HG03558 (cell line): ENCODE measurements around the gene GEN1.

Experiments
- ATAC-seq: cut with Tn5 transposase; IDR thresholded peaks from one replicate; pipeline ENCODE4 v1.9.1; 2021; ENCODE audit warnings: moderate number of reproducible peaks; ENCODE audit not compliant: unreplicated experiment; ENCODE audit errors: extremely low read depth

Gene GEN1

DNA sequence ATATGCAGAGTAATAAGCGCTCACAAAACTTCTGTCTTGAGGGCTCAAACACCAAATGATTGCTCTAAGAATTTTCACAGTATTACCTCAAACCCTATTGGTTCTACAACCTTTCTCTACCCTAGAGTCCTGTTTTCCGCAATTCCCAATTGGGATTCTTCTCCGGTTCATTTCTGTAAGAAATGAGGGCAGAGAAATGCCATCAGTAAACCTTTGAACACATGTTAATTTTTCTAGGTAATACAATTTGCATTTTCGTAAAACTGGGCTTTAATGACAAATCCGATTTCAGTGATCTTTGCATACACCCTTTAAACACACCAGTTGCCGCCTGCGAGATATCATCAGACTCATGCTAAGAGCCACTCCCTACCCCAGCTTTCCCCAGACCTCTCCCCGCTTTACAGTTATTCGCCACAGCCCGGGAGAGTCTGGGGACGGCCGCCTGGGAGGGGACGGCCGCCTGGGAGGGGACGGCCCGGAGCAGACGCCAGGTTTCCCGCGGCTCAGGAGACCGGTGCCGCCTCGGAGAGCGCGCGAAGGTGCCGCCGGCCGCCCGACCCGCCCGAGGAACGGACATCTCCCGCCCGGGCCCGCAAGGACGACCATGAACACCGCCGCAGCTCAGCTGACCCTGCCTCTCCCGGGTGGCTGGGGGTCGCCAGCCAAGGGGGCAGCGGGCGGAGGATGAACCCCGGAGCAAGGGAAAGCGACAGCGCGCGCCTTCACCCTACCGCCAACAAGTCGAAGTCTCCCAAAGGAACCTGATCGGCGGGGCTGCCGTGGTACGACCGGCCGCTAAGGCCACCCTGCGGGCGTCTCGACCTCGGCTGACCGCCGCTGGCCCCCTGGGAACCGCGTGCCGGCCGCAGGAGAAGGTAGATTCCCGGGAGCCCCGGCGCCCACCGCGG, 791 bp upstream of the GEN1 start:
- ATAC-seq, result peak; percentile 19

DNA sequence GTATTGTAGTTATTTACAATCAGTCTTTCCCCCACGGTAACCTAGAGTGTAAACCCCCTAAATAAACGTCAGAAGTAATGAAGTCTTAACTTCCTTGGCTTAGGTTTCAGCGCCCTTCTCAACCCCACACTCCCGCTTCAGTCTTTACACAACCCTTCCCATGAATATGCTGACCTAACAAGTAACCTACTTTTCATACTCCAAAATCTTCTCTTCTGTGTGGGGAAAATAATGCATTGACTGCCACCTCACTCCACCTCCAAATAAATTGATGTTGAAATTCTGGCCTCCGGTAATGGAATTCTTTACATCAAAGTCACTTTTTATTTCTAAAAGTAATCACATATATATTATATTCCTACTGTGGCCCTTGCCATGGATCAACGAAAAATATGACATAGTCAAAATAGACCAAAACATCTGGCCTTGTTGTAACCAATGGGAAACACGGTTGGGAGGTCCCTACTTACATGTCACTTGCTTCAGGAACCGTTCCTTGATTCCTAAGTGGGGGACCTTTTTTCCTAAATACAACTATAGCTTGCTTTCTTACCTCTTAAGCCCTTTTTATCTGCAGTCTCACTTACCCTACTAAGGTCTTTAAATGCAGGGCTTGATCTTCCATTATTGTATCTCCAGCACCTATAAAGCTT, 961 bp downstream of the GEN1 start:
- no peak for ATAC-seq

DNA sequence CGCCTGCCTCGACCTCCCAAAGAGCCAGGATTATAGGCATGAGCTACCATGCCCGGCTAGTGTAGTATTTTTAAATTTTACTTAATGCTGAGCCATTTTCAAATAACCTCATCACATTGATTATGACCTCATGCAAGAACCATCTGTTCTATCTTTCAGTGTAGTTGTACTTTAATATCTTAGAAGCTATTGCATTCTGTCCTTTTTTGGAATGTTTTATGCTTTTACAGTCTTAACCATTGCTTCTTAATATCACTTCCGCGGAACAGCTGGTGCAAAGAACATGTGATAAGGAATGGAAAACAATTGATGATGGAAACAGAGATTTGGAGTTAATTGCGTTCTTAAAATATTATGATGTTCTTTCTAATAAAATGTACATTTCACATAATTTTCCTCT, 2.7 kb downstream of the GEN1 start:
- no peak for ATAC-seq

DNA sequence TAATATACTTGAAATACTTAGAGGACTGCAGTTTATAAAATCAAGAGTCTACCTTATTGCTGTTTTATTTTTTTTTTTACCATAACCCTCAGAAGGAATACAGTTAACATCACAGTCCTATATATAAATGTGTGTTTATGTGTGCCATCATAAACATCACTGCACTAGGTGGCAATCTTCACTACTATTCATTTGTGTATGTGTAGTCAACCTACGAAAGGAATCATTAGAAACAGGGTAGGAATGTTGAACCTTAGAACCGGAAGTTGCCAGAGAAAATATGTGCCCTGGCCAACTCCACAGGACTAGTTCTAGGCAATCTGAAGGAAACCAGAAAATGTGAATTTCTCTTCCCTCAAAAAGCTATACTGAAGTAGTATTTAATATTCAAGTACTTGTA, 3.4 kb downstream of the GEN1 start:
- no peak for ATAC-seq

DNA sequence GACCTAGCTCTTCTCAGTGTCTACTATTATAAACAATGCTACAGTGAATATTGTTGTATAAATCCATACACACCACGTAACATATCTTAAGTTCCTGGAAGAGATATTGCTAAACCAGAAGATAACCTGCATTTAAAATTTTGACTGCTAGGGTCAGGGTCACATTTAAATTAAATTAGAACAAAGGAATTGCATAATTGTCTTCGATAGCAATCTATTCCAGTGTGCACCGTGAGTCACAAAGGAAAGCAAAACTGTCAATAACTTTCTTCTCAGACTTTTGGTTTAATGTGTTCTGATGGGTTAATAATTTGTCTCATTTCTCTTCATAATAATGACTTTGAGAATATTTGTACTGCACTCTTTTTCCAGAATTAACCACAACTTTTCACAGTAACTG, 4.2 kb downstream of the GEN1 start:
- ATAC-seq, result no peak

DNA sequence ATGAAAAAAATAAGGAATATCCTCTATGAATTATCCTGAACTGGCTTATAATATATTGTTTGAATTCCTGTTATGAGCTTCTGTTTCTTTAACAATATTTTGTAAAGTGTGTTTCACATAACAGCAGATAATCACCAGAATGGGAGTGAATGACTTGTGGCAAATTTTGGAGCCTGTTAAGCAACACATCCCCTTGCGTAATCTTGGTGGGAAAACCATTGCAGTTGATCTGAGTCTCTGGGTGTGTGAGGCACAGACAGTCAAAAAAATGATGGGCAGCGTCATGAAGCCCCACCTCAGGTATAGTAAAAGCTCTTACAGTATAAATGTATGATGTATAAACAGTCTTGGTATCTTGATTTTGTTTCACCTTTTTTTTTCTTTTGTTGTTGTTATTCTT, 5.9 kb downstream of the GEN1 start:
- ATAC-seq, result no peak

DNA sequence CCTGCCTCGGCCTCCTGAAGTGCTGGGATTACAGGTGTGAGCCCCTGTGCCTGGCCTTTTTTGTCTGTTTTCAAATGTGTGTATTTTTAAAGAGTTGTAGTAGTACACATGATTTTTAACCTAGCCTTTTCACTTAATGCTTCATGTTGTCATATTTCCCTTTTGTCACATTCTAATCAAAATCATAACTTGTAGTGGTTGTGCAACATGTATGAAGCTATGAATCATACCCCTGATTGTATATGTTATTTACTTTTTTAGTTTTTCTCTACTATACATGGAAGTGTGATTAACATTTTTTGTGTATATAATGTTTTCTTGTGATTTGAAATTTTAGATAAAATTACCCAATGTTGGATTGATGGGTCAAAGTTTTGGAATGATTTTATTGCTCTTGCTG, 8.5 kb downstream of the GEN1 start:
- no peak for ATAC-seq

DNA sequence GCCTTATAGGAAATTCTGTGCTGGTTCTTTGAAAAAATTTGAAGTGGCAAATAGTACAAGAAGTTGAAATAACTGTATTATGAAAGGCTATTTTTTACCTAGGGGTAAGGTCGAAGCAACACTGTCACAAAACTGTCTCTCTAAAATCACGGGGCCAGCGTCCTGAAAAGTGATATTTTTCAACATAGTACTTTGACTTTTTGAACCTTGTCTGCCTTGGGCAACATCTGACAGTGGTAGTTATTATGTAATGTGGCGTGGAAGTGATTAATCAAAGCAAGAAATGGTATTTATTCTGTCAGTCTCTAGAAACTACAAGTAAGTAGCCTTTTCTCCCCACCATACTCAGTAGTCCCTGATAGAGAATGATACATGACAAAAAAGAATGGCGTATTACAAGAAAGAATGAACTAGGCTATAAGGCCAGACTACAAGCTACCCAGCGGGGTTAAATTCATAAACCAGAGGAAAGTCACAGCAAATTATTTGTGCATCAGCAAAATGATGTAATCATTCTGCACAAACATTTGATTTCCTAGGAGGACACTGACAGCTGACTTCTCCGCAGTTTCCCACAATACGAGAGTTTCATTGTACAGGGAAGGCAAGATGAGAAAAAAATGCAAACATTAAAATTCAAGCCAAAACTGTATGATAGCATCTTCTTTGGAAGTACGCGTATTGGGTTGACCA, 9.8 kb downstream of the GEN1 start:
- ATAC-seq, result no peak

DNA sequence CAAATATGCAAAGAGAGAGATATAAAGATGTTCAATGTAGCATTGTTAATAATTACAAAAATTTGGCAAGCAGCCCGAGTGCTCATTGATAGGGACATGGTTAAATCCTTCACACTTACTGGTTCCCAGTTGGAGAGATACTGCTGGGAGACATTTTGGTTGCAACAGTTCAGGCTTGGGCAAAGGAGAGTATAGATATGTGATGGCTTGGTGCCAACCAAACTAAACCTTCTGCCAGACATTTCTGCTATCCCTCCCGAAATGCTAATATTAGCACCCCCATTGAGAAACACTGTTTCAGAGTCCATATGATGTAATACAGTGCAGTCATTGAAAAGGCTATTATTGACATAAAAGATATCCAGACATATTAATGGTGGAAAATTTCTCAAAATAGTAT, 11.5 kb downstream of the GEN1 start:
- no peak for ATAC-seq

DNA sequence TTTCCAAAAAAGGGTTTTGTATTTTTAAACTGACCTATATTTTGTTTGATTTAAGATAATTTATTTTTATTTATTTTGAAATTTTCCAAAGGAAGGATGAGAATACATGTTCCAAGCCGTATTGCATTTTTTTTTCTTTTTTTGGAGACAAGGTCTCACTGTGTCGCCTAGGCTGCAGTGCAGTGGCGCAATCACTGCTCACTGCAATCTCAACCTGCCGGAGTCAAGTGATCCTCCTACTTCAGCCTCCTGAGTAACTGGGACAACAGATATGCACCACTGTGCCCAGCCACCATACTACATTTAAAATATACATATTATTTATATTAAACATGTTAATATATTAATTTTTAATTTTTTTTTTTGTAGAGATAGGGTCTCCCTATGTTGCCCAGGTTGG, 15.0 kb downstream of the GEN1 start:
- ATAC-seq, result no peak

DNA sequence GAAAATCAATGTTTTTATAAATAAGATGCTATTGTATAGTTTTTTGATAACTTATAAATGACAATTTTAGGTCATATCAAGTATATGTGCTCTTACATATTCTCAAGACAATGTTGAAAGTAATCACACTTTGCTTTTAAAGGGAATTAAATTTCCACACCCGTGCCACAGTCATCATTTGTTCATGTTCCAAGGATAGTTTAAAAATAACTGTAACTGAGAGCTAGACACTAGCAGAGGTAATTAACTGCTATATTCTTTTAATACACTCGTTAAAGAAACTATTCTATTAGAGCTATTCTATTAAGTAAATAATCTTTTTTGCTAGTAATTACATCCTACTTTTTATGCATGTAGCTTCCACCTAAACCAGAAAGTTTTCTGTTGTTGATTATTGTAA, 18.0 kb downstream of the GEN1 start:
- no peak for ATAC-seq

DNA sequence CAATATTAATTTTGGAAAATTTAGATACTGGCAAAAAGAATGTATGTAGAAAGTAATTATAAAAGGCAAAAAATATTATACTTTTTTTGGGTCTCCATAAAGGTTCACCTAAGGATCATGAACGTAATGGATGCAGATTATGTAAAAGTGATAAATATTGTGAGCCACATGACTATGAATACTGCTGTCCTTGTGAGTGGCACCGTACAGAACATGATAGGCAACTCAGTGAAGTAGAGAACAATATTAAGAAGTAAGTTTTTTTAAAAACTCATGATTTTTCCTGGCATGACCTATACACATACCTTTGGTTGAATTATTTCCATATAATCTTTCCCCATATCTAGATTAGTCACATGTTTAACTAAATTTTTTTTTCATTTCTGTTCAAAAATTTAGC, 18.6 kb downstream of the GEN1 start:
- ATAC-seq, result no peak

DNA sequence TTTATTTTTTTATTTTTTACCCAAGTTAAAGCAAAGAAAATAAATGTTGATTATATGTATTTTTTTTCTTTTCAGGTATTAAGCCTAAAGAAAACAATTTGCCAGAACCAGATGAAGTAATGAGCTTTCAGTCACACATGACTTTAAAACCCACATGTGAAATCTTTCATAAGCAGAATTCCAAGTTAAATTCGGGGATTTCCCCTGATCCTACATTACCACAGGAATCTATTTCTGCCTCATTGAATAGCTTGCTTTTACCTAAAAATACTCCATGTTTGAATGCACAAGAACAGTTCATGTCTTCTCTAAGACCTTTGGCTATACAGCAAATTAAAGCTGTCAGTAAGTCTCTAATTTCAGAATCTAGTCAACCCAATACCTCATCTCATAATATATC, 26.6 kb downstream of the GEN1 start:
- ATAC-seq, result no peak

DNA sequence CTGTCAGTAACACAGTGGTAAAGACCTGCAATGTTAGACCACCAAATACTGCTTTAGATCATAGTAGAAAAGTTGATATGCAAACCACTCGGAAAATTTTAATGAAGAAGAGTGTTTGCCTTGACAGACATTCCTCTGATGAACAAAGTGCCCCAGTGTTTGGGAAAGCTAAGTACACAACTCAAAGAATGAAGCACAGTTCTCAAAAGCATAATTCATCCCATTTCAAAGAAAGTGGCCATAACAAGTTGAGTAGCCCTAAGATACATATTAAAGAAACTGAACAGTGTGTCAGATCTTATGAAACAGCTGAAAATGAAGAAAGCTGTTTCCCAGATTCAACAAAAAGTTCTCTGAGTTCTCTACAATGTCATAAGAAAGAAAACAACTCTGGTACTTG, 27.5 kb downstream of the GEN1 start:
- ATAC-seq, result no peak

DNA sequence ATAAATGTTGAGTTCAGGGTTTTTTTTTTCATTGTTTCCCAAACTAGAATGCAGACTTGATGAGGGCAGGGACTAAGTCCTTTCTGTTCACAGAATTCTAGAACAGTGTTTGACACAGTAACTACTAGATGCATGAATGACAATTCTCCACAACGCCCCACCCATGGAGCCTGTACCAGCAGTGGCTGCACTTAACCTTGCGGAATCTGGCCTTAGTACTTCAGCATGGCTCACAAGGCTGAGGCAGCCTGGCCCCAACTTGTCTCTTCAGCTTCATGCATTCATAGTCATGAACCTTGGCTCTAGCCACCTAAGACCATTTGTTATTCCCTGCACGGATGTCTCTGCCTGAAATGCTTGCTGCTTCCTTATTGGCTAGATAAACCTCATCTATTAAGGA, 32.8 kb downstream of the GEN1 start:
- no peak for ATAC-seq

DNA sequence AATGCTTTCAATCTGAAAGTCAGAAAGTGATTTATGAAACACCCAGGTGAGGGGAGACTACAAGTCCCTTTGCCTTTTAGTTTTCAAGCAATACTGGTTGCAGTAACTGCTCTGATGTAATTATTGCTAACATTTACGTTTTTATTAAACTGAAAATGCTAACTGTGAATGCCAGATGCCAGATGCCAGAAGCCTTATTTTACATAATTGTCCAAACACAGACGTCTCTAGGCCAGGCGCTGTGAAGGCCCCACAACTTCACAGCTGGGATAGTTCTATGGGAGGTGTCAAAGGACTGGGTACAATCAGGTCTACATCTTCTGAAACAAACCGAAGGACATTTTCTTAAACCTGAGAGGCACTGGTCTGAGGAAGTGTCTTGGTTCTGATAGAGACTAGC, 34.8 kb downstream of the GEN1 start:
- no peak for ATAC-seq

DNA sequence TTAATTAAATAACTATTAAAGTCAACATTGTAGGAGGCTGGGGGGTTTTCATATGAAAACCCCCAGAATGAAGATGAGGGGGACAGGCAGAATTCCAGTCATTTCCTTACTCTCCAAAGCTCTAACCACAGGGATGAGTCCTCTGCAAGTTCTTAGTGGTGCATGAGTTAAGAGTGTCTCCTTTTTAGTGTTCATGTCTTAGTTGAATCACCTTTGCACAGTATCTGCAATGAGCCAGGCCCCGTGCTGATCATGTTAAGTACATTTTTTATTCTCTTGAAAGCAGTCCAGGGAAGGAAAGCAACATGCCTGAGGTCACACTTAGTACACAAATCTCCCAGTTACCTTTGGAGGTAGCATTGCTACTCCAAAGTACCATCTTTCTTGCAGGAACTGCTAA, 36.6 kb downstream of the GEN1 start:
- ATAC-seq, result no peak

DNA sequence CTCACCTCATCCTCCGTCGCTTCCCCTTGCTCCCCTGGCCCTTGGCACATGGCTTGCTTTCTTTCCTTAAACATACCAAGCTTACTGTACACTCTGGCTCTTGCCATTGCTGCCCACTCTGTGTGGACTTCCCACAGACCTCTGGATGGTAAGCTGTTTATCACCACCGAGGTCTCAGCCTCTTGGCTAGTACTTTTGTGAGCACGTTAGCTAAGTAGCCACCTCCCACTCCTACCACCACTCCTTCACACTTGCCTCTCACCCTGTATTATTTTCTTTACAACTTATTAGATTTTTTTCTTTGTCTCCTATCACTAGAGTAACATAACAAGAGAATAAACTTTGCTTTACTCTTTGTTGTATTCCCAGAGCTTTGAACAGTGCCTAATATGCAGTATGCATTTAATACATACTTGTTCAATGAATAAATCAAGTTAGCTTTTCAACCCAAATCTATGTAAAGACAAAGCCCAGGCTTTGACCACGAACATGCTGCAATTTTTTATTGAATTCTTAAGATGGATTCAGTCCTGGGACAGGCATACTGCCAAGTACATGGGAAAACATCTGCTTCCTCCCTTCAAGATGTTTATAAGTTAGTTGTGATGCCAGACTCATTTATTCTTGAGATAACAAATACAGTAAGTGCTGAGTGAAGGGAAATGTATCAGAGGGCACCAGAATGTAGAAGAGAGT, 37.3 kb downstream of the GEN1 start:
- no peak for ATAC-seq

DNA sequence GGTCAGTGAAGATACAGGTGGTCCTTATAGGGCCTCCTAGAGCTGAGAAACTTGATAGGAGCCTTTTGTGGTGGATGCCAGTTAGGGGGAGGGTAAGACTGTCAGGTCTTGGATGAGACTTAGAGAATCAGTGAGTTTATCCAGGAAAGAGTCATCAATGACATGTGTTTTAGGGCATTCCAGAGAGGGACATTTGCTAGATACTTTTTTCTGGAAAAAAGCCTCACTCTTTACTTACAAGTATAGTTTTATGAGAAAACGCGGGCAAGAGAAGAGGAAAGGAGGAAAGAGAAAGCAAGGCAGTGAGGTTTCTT, 37.8 kb downstream of the GEN1 start:
- ATAC-seq, result no peak

DNA sequence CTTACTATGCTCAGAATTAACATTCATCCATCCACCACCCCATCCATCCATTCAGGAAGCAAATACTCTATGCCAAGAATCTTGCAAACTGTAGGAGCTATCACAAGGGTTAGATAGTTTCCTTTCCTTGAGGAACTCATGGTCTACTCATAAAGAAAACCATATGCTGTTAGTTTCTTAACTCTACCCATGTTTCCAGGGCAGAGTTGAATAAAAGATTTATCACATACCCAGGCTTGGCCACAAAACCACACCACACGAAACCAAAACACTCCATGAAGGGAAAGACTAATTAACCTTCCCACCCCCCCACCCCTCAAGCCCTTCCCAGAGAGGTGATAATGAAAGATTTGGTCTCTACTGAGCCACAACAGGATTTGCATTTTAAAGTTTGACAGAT, 38.6 kb downstream of the GEN1 start:
- no peak for ATAC-seq

DNA sequence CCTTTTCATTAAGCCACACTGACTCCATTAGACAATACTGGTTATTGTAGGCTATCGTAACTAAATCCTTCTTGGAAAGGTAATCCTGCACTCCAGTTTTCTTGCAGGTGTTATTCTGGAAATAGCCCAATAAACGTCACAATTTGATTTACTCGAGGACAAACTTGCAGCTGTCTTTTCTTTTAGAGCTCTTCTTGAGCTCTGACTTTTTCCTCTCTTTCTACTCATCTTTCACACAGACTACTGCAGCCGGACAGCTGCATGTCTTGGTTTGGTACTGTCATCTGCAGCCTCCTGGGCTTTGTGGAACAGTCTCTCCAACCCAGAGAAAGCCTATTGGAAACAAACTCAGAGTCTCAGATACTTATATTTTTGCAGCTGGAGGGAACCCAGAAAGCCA, 39.4 kb downstream of the GEN1 start:
- ATAC-seq, result no peak
